ENCODE measurements around the gene ZSWIM4. TPM values are rescaled to one million over a fixed set of nuclear protein-coding genes. Genes with fewer than 3 reads are reported as not detected.

Gene ZSWIM4
- total and polyA plus RNA-seq, 2 experiments from 2014 or later: 5.4 to 42.3 TPM

- TF ChIP-seq CREB1 (CRISPR knock-in tag; IDR thresholded peaks at IDR 0.05; ENCODE audit: low read depth) (no peak), ZNF331 (CRISPR knock-in tag; IDR thresholded peaks at IDR 0.05; ENCODE audit: low read depth) (no peak), EZH2 (IDR thresholded peaks at IDR 0.05; ENCODE audit: low read depth, unreplicated experiment) (no peak), NANOG (IDR thresholded peaks at IDR 0.05; ENCODE audit: borderline replicate concordance) (no peak), CTCF (conservative IDR thresholded peaks at IDR 0.05; ENCODE audit: low read depth in 2 of 2) (no peak)
- TF ChIP-seq, protein P1, sequence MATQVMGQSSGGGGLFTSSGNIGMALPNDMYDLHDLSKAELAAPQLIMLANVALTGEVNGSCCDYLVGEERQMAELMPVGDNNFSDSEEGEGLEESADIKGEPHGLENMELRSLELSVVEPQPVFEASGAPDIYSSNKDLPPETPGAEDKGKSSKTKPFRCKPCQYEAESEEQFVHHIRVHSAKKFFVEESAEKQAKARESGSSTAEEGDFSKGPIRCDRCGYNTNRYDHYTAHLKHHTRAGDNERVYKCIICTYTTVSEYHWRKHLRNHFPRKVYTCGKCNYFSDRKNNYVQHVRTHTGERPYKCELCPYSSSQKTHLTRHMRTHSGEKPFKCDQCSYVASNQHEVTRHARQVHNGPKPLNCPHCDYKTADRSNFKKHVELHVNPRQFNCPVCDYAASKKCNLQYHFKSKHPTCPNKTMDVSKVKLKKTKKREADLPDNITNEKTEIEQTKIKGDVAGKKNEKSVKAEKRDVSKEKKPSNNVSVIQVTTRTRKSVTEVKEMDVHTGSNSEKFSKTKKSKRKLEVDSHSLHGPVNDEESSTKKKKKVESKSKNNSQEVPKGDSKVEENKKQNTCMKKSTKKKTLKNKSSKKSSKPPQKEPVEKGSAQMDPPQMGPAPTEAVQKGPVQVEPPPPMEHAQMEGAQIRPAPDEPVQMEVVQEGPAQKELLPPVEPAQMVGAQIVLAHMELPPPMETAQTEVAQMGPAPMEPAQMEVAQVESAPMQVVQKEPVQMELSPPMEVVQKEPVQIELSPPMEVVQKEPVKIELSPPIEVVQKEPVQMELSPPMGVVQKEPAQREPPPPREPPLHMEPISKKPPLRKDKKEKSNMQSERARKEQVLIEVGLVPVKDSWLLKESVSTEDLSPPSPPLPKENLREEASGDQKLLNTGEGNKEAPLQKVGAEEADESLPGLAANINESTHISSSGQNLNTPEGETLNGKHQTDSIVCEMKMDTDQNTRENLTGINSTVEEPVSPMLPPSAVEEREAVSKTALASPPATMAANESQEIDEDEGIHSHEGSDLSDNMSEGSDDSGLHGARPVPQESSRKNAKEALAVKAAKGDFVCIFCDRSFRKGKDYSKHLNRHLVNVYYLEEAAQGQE (IDR thresholded peaks at IDR 0.05; ENCODE audit: unreplicated experiment): no peak
- TF ChIP-seq, protein P2, sequence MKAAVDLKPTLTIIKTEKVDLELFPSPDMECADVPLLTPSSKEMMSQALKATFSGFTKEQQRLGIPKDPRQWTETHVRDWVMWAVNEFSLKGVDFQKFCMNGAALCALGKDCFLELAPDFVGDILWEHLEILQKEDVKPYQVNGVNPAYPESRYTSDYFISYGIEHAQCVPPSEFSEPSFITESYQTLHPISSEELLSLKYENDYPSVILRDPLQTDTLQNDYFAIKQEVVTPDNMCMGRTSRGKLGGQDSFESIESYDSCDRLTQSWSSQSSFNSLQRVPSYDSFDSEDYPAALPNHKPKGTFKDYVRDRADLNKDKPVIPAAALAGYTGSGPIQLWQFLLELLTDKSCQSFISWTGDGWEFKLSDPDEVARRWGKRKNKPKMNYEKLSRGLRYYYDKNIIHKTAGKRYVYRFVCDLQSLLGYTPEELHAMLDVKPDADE (IDR thresholded peaks at IDR 0.05): no peak
Observed at GRCh38 chr19:13764821-13765394, 30.3 kb upstream of the ZSWIM4 start (continued).

GRCh38 chr19:13765395-13766094 is 29.7 kb upstream of the ZSWIM4 start:
- peak; percentile 52 for DNase-seq (ENCODE audit: low spot score)
- Mint-ChIP-seq H3K27ac (no peak overlapping the region), H3K4me3 (peak overlapping the region; percentile 76), H3K4me1 (peaks cover 6% of the 10 kb centered on the region), H3K9me3 (no peaks in the 10 kb centered on the region; the same call in 2 of the 3 replicates), H3K27me3 (ENCODE audit: insufficient read depth, low read depth, poor library complexity) (peaks cover 14% of the 10 kb centered on the region), H3K36me3 (ENCODE audit: low read depth) (peaks cover 23% of the 10 kb centered on the region)
- no peaks in the 10 kb centered on the region for H4K20me1 ChIP-seq (replicated peaks; ENCODE audit: insufficient read depth)
- H3F3A ChIP-seq (replicated peaks; ENCODE audit: low read depth): no peaks in the 10 kb centered on the region; the same call in 1 of the 2 replicates
- peak overlapping the region; percentile 80 for H3K4me2 ChIP-seq
- peak; percentile 61 for ATAC-seq
- TF ChIP-seq CTCF (conservative IDR thresholded peaks at IDR 0.05; ENCODE audit: low read depth in 2 of 2): peak in 1 of 2 experiments; percentile 24; a peak in 1 of 4 replicates
- TF ChIP-seq ZNF331 (CRISPR knock-in tag; IDR thresholded peaks at IDR 0.05; ENCODE audit: low read depth): no peak
- TF ChIP-seq NANOG (IDR thresholded peaks at IDR 0.05; ENCODE audit: borderline replicate concordance): no peak
- no peak for TF ChIP-seq POLR2AphosphoS5 (IDR thresholded peaks at IDR 0.05; ENCODE audit: low read depth)
- H3K36me3 ChIP-seq (ENCODE audit: insufficient read depth): peaks cover 4% of the 10 kb centered on the region
- no peaks in the 10 kb centered on the region for H3K79me2 ChIP-seq (replicated peaks; ENCODE audit: insufficient read depth)
- peak overlapping the region; percentile 56; the same call in 1 of the 2 replicates for H2AFZ ChIP-seq
- no peaks in the 10 kb centered on the region; the same call in 1 of the 2 replicates for H3K4me1 ChIP-seq (ENCODE audit: insufficient read depth)
- no peaks in the 10 kb centered on the region for H3K9me2 ChIP-seq (ENCODE audit: insufficient read depth)
- H3K4me3 ChIP-seq: peak overlapping the region; percentile 66
- no peaks in the 10 kb centered on the region for H3K27me3 ChIP-seq (ENCODE audit: insufficient read depth)
- no peak overlapping the region for H3K27ac ChIP-seq (ENCODE audit: low read depth)

Data from GM23338 (cell line).